Activated CD4-positive, alpha-beta memory T cell treated with anti-CD3 and anti-CD28 coated beads, Interleukin-2, amount 10 ng/mL, durations not matched to agents 7 days and 5 days (primary cell): Measurements from ENCODE around the gene URM1. TPM values are rescaled to one million over a fixed set of nuclear protein-coding genes. Genes with fewer than 3 reads are reported as not detected.

ENCODE experiments used
- CTCF ChIA-PET: fragments of 350-600 bp; sonication (Branson Sonifier 250); formaldehyde crosslinking; loops from one replicate; lab custom pipeline; 2021; ENCODE audit warnings: antibody characterized with exemption, inconsistent platforms; lab: Charles Lee
- POLR2A ChIA-PET: fragments of 350-600 bp; sonication (Branson Sonifier 250); formaldehyde crosslinking; loops from one replicate; lab custom pipeline; 2021; ENCODE audit warnings: antibody characterized with exemption; lab: Charles Lee
- DNase-seq: peaks from one replicate; pipeline ENCODE4 v3.0.0-alpha.2; 2020
- H3K27ac Mint-ChIP-seq: one replicate; pipeline ENCODE4 v1.8.0; 2021; ENCODE audit warnings: mild to moderate bottlenecking, mixed read lengths
- H3K27me3 Mint-ChIP-seq: one replicate; pipeline ENCODE4 v1.8.0; 2021; ENCODE audit warnings: mixed read lengths
- H3K36me3 Mint-ChIP-seq: one replicate; pipeline ENCODE4 v1.8.0; 2021; ENCODE audit warnings: low read depth, mixed read lengths
- H3K4me1 Mint-ChIP-seq: one replicate; pipeline ENCODE4 v1.8.0; 2021; ENCODE audit warnings: mixed read lengths
- H3K4me3 Mint-ChIP-seq: one replicate; pipeline ENCODE4 v1.8.0; 2021; ENCODE audit warnings: mild to moderate bottlenecking, mixed read lengths
- H3K9me3 Mint-ChIP-seq: one replicate; pipeline ENCODE4 v1.8.0; 2021; ENCODE audit warnings: mixed read lengths
- total RNA-seq, 2 experiments: library from RNA; stranded (reverse); gene quantifications; one replicate each; pipeline ENCODE4 v1.2.3, GENCODE V29; 2021

The URM1 gene
- total RNA-seq, 2 experiments from 2014 or later, result 62.8 to 64.3 TPM

DNA sequence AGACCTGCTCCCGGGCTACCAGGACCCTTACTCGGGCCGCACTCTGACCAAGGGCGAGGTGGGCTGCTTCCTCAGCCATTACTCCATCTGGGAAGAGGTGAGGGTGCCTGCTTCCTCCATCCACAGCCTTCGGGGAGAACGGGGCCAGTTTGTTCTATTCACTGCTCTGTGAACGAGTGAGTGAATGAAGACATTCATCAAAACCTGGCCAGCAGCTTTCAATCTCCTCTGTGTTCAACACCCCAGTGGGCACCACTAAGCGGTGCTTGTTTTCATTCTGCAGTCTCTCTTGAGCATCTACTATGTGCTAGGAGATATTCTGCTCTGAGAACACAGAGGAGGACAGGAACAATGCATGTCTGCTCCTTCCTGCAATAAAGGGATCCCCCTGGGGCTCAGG lies 60.0 kb downstream of the URM1 start:
- H3K27ac Mint-ChIP-seq, result no peak overlapping the region
- no peaks in the 10 kb centered on the region for H3K9me3 Mint-ChIP-seq
- DNase-seq, result no peak
- no peaks in the 10 kb centered on the region for H3K27me3 Mint-ChIP-seq
- ChIA-PET POLR2A (no interaction called here), CTCF (interaction anchor here (0.5 to 1.7 kb wide), 2 partner anchors 8 to 153 kb away, joined by 3 to 4 read pairs; no protein-coding TSS in a partner anchor)
- no peaks in the 10 kb centered on the region for H3K4me1 Mint-ChIP-seq
- no peak overlapping the region for H3K4me3 Mint-ChIP-seq
- H3K36me3 Mint-ChIP-seq, result no peaks in the 10 kb centered on the region

DNA sequence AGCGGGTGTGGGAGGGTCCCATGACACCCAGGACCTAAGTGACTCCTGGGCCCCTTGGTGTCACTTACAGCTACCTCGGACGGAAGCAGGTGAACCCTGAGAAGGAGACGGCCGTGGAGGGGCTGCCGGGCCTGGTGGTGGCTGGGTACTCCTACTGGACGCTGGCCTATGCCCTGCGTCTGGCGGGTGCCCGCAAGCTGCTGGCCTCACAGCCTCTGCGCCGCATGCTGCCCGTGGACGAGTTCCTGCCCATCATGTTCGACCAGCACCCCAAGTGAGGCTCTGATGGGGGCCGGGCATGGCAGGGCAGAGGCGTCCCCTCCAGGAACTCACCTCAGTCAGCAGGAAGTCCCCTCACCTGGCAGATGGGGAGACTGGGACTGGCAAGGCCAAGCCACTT lies 63.2 kb downstream of the URM1 start:
- CTCF ChIA-PET, result interaction anchor here (1.0 kb wide), 1 partner anchor 9 kb away, joined by 5 read pairs; no protein-coding TSS in a partner anchor
- Mint-ChIP-seq H3K9me3 (no peaks in the 10 kb centered on the region), H3K27ac (no peak overlapping the region), H3K27me3 (no peaks in the 10 kb centered on the region), H3K4me1 (peaks cover 9% of the 10 kb centered on the region), H3K36me3 (no peaks in the 10 kb centered on the region), H3K4me3 (no peak overlapping the region)
- no peak for DNase-seq
- POLR2A ChIA-PET, result no interaction called here

DNA sequence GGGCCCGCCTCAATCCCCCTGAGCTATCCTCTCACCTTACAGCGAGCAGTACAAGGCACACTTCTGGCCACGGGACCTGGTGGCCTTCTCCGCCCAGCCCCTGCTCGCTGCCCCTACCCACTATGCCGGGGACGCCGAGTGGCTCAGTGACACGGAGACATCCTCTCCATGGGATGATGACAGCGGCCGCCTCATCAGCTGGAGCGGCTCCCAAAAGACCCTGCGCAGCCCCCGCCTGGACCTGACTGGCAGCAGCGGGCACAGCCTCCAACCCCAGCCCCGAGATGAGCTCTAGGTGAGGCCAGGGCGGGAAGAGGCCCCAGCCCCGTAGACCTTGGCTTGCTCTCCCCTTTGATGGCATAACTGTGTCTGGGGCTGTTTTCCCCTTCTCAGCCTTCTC lies 64.4 kb downstream of the URM1 start:
- Mint-ChIP-seq H3K27ac (no peak overlapping the region), H3K4me3 (no peak overlapping the region), H3K36me3 (no peaks in the 10 kb centered on the region), H3K27me3 (no peaks in the 10 kb centered on the region), H3K9me3 (no peaks in the 10 kb centered on the region), H3K4me1 (peaks cover 11% of the 10 kb centered on the region)
- POLR2A ChIA-PET, result no interaction called here
- CTCF ChIA-PET, result no interaction called here
- DNase-seq, result no peak

DNA sequence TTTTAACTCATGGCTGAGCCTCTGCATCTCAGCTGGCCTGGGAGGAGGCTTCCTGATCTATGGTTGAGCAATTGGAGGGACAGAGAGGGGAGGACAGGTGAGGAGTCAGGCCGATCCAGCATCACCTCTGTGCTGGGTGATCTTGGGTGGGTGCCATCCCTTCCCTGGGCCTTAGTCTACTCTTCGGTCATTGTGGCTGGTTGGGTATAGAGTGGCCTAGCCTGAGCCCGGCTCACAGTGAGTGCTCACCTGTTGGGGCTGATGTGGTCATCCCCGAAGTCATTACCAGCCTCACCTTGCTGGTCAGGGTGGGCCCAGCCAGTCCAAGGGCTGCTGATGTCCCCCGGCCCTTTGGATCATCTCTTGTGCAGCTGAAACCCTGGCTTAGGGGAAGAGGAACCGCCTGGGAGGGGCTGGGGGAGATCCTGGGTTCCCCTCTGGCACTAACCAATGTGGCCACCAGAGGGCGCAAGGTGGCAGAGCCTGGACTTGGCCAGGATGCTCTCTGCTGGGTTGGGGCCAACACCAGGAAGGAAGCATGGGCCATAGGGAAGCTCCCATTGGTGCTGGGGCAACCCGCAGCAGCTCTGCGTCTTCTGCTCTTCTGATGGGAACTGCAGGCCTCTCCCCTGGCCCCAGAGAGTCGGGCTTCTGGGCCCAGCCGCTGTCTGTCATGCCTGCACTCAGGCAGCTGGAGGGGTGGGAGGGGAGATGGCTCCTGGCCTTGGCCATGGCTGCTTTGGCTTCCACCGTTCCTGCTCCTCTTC lies 67.4 kb downstream of the URM1 start:
- H3K27me3 Mint-ChIP-seq, result no peaks in the 10 kb centered on the region
- no peaks in the 10 kb centered on the region for H3K9me3 Mint-ChIP-seq
- peak; percentile 85 for DNase-seq
- ChIA-PET CTCF (interaction anchor here (0.7 to 1.9 kb wide), 26 partner anchors 8 to 400 kb away, joined by 3 to 11 read pairs (median 4); partner anchors contain the start of genes CERCAM, ODF2 and URM1), POLR2A (interaction anchor here (0.7 to 1.3 kb wide), 4 partner anchors 17 to 112 kb away, joined by 3 read pairs; partner anchors contain the start of genes ODF2 and URM1)
- peaks cover 11% of the 10 kb centered on the region for H3K4me1 Mint-ChIP-seq
- H3K4me3 Mint-ChIP-seq, result no peak overlapping the region
- no peak overlapping the region for H3K27ac Mint-ChIP-seq
- no peaks in the 10 kb centered on the region for H3K36me3 Mint-ChIP-seq

DNA sequence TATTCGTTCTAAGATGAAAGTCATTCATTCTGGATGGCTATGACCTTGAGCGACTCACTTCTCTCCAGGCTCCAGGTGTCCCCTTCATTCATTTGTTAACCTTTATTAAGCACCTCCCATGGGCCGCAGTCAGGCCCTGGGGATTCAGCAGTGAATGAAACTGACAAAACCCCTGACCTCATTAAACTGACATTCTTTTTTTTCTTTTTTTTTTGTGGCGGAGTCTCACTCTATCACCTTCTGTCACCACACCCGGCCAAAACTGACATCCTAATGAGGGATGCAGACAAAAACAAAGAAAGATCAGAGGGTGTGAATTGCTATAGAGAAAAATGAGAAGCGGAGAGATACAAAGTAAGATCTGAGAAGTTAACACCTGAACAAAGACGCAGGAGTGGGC lies 68.1 kb downstream of the URM1 start:
- Mint-ChIP-seq H3K9me3 (no peaks in the 10 kb centered on the region), H3K36me3 (no peaks in the 10 kb centered on the region), H3K27me3 (no peaks in the 10 kb centered on the region), H3K27ac (no peak overlapping the region), H3K4me1 (peaks cover 11% of the 10 kb centered on the region), H3K4me3 (no peak overlapping the region)
- DNase-seq, result no peak
- ChIA-PET CTCF (interaction anchor here (0.6 to 1.9 kb wide), 25 partner anchors 9 to 207 kb away, joined by 3 to 11 read pairs (median 4); partner anchors contain the start of genes CERCAM, ODF2 and URM1), POLR2A (interaction anchor here (0.7 to 1.3 kb wide), 4 partner anchors 17 to 111 kb away, joined by 3 read pairs; partner anchors contain the start of genes ODF2 and URM1)

Other genes with a start within 250 kb of the URM1 start
- gene PTGES2, start 243.6 kb upstream of the URM1 start, total RNA-seq, result 10 to 100 TPM; 35.6 to 38.1 TPM
- not detected for gene LCN2, start 221.9 kb upstream of the URM1 start, total RNA-seq
- gene BBLN, start 211.1 kb upstream of the URM1 start, total RNA-seq, result 10 to 100 TPM; 91.3 to 94.1 TPM
- 100 to 1,000 TPM; 112 to 116 TPM for gene CIZ1, start 179.8 kb upstream of the URM1 start, total RNA-seq
- gene DNM1, start 168.0 kb upstream of the URM1 start, total RNA-seq, result under 1 TPM; 0.30 to 0.40 TPM
- gene GOLGA2, start 95.4 kb upstream of the URM1 start, total RNA-seq, result 10 to 100 TPM; 48.0 to 52.8 TPM
- gene SWI5, start 95.1 kb upstream of the URM1 start, total RNA-seq, result 10 to 100 TPM; 11.0 to 11.4 TPM
- 10 to 100 TPM; 16.9 to 18.9 TPM for gene TRUB2, start 48.9 kb upstream of the URM1 start, total RNA-seq
- 10 to 100 TPM; 27.6 to 28.4 TPM for gene COQ4, start 48.5 kb upstream of the URM1 start, total RNA-seq
- 10 to 100 TPM; 13.6 to 14.0 TPM for gene SLC27A4, start 30.8 kb upstream of the URM1 start, total RNA-seq
- 1 to 10 TPM; 1.3 TPM for gene CERCAM, start 49.5 kb downstream of the URM1 start, total RNA-seq
- 10 to 100 TPM; 54.5 to 58.5 TPM for gene ODF2, start 84.6 kb downstream of the URM1 start, total RNA-seq
- gene GLE1, start 133.3 kb downstream of the URM1 start, total RNA-seq, result 10 to 100 TPM; 50.3 to 50.7 TPM
- gene SPTAN1, start 181.2 kb downstream of the URM1 start, total RNA-seq, result 100 to 1,000 TPM; 313 to 321 TPM